ENCODE measurements around the gene KLHL5.
A peak's percentile ranks its signal among the peaks of the same experiment; 100 is the strongest.

KLHL5 gene

DNA sequence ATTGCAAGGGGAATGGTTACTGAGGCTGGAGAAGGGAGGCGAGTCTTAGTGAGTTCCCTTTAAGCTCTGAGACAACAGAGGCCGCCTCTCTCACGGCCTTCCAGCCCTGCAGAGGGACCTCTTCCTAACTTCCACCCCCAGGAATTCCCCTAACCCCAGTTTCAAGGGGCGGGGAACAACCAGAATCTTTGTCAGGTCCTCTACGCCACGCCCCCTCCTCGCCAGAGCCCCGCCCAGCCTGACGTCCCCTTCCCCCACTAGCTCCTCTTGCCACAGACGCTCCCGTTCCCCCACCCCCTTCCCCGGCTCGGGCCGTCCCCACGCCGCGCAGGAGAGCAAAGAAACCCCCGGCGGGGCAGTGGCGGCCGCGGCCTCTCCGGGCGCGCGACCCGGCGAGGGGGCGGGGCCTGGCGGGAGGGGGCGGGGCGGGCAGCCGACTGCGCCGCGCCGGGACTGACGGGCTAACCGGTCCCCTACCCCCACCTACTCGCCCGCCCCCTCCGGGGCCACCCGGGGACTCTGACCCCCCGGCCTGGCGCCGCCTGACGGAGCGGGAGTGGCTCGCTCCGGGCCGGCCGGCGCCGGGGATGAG lies 17.6 kb upstream of the KLHL5 start:
- DNase-seq, result peak; percentile 92

DNA sequence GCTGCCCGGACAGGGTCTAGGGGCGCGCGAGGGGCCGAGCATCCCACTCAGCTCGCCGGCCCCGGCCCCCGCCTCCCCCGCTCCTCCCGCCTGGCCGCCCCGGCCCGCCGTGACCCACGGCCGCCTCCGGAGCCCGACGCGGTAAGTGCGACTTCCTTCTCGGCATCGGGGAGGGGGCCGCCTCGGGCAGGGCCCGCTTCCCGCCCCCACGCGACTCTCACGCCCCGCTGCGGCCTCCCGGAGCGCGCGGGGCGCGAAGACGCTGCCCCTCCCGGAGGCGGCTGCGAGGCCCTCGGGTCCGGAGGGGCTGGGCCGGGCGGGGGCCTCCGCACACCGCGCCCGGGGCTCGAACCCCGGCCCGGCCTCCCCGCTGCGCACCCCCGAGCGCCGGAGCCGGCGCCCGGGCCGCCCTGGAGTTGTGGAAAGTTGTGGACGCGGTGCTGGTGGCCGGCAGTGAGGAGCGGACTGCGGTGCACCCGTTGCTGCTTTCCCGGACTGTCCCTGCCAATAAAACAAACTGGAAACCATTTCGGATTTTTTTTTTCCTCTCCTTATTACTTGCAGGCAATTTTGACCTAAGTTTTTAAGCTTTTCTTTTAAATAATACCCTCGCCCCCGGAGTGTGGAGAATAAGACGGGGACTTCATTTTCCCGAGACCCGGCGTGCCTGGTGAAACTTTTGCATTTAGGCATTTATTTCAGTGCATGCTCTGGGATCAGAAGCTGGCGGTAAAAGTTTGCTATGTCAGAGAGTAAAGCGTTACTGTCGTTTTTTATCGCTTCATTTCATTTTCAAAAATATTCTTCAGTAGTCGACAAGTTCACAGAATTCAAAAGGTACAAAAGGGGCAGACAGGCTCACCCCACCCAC lies 16.8 kb upstream of the KLHL5 start:
- peak in 1 of 2 experiments; percentile 55 for DNase-seq

DNA sequence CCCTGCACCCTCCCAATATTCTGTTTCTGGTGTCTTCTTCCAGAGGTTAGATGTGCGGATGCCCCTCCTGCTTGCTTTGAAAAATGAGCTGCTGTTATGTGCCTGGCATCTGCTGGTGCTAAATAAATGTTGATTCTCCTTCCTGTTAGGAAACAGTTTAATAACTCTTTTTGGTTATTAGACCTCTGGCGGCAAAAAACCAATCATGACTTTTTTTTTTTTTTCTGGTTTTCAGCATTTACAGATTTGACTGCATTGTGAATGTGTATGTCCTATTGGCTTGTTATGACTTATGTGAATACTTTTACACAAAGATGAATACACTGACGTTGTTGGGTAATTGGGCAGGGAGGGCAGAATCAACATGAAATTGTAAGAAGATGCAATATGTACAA lies 16.2 kb upstream of the KLHL5 start:
- peak in 1 of 2 experiments; percentile 68 for DNase-seq

- DNase-seq, result peak in 1 of 2 experiments; percentile 68
Observed at GRCh38 chr4:39046249-39046648, 15.8 kb upstream of the KLHL5 start.

- DNase-seq, result no peak
Observed at GRCh38 chr4:39047681-39048080, 14.4 kb upstream of the KLHL5 start.

DNA sequence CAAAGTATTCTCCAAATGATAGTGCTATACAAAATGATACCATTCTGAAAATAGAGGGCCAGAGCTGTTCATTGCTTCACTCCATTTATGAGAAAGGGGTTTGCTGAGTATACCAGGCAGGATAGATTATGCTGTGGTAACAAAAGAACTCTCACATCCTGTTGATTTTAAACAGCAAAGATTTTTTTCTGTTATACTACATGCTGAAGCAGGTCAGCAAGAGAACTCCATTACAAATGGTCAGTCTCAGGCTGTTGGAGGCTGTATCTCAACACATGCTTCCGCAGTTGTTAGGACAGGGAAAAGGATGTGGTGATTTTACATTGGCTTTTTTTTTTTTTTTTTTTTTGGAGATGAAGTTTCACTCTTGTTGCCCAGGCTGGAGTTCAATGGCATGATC lies 13.7 kb upstream of the KLHL5 start:
- no peak for DNase-seq

DNA sequence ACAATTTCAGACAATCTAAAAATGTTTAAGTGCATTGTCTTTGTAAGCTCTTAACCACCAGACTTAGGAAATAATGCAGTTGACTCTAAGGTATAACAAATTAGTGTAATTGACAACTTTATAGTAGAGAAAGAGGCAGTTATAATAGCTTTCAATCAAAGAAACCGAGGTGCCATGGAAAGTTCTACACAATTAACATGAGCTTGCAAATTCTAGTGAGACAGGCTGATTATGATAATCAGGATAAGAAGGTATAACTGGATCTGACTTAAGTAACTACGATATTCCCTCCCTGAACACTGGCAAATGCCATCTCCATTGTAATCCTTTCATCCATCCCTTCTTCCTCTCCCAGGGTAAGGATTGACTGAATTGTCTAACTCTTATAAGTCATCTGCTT lies 11.4 kb upstream of the KLHL5 start:
- DNase-seq, result no peak

- DNase-seq, result no peak
Observed at GRCh38 chr4:39051492-39051891, 10.5 kb upstream of the KLHL5 start.

DNA sequence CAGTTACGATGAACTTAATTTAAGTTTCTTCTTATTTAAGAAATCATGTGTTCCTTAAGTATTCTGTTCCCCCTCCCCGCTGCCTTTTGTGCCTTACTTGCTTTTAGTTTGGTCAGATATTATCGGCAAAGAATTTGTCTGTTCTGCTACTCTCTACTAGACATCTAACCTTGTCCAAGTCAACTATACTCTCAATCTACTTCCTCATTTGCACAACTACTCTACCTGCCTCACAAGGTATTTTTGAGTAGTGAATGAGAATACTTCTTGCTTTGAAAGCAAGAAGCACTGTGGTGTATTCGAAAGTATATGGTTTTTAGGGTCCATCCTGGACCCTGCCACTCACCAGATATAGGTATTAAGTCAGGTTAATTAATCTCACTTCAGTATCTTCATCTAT lies 8.0 kb upstream of the KLHL5 start:
- DNase-seq, result no peak

DNA sequence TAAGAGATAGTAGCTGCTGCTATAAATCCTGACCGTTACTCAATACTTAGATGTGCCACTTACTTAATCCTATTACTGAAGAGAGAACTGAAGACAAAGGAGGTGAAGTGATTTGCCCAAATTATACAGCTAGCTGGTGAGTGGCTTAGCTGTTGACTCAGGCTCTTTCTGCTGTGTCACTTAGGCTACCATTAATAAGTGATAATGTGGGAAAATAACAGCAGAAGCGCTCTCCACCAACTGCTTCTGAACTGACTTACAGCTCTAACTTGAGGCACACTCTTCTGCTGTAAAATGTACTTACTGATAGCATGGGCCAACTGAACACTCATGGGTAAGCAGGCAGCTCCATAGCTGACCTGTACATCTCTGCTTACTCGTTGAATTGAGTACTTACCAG lies 7.5 kb upstream of the KLHL5 start:
- no peak for DNase-seq

GRCh38 chr4:39056023-39056422 lies 6.0 kb upstream of the KLHL5 start:
- no peak for DNase-seq

GRCh38 chr4:39061457-39061856 lies 575 bp upstream of the KLHL5 start:
- DNase-seq, result no peak

DNA sequence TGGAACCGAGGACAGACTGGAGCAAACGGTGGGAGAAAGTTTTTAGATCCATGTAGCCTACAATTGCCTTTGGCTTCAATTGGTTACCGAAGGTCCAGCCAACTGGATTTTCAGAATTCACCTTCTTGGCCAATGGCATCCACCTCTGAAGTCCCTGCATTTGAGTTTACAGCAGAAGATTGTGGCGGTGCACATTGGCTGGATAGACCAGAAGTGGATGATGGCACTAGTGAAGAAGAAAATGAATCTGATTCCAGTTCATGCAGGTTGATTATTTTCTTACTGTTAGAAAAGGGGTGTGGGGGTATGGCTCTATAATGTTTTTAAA lies 702 bp downstream of the KLHL5 start:
- no peak for DNase-seq

DNA sequence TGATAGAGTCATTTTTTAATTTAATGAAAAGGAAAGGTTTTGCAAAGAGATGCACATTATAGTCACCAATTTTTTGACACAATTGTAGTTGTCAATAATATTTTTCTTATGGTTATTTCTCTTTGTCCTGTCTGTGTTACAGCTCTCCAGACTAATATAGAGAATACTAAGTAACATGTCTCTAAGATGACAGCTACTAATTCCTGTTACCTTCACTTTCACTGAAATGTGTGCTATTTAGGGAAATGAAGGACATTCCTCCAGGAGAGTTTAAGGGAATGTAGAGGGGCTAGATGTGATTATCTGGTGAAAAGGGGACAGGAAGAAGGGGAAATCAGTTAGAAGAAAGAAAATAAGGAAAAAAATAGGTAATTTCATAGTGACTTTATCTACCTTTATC lies 1.4 kb downstream of the KLHL5 start:
- DNase-seq, result no peak

DNA sequence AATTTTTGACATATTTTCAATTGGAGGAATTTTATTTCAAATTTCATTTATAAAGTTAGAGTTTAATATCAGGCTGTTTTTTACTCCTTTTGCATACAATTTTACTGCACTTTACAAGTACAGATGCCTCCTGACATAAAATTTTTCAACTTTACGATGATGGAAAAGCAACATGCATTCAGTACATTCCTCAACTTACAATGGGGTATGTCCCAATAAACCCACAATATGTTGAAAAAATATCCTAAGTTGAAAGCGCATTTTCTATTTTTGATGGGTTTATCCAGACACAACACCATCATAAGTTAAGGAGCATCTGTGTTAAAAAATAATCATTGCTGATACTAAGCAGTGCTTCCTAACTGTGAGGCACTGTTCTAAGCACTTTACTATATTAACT lies 4.3 kb downstream of the KLHL5 start:
- DNase-seq, result no peak

GRCh38 chr4:39067031-39067430 lies 5.0 kb downstream of the KLHL5 start:
- DNase-seq, result no peak

- DNase-seq, result no peak
Observed at GRCh38 chr4:39067451-39067850, 5.4 kb downstream of the KLHL5 start.

DNA sequence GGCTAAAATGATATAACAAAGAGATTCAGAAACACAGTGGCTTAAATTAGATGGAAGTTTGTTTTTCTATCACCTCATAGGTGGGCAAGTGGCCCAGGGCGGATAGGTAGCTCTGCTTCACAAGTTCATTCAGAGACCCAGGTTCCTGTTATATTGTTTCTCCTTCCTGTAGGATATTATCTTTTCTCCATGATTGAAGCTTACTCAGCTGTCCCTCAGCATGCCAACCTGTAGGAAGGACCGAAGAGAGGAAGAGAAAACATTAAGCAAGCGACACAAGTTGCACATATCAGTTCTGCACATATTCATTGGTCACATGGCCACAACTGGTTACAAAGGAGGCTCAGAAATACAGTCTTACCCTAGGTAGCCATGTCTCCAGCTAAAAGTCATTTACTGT lies 6.9 kb downstream of the KLHL5 start:
- DNase-seq, result no peak

DNA sequence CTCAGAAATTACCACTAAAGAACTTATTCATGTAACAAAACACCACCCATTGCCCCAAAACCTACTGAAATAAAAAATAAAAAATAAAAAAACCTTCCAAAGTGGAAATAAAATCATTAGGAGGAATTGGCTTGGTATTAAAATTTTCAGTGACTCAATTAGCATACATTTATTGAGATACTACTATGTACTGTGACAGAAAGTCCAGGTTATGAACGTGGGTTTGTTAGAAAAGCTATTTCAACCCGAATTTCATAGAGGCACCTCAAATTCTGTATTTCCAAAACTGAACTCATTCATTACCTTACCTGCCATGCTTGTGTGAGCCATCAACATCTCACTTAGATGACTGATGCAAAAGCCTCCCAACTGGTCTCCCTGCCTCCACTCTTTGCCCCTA lies 16.8 kb downstream of the KLHL5 start:
- no peak for DNase-seq

DNA sequence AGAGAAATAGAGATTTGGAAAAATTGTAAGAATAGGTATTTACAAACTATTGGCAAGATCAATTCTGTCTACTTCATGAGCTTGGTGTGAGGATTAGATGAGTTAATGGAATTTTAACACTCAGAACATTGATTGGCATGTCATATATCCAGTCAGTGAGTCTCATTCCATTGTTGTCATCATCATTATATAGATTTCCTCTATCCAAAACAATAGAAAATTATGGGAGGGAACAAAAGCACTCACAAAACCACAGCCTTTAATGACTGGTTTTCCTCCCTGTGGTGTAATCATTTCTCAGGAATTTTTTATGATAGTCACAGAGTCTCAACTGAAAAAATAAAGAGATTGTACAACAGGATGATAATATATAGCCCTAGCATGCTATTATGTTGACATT lies 21.1 kb downstream of the KLHL5 start:
- no peak for DNase-seq

- no peak for DNase-seq
Observed at GRCh38 chr4:39085891-39086290, 23.9 kb downstream of the KLHL5 start.

- no peak for DNase-seq
Observed at GRCh38 chr4:39096847-39097246, 34.8 kb downstream of the KLHL5 start.

- no peak for DNase-seq
Observed at GRCh38 chr4:39097290-39097689, 35.3 kb downstream of the KLHL5 start.

DNA sequence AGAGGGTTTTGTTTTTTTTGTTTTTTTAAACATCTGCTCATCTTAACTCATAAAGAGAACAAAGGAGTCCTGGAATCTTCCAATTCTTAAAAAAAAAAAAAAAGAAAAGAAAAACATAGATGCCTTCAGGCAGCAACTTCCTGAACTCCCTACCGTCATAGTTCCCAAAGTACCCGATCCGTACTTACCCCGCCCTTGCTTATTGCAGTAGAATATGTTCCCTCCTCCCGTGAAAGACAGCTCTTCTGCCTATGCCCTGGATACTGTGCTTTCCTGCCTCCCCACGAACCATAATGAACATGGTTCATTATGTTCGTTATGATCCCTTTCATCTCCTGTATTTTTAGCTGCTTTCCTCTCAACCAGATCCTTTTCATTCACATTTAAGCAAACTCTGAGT lies 40.3 kb downstream of the KLHL5 start:
- DNase-seq, result no peak

GRCh38 chr4:39103291-39103690 lies 41.3 kb downstream of the KLHL5 start:
- no peak for DNase-seq

All from SW 1271 (cell line).